HG03439 (cell line): ENCODE results near the gene NCL.
"Not testable (repeated sequence)": the region's sequence is repeated elsewhere in the genome, so short reads cannot be mapped to it uniquely, and the experiment has no call there.

Experiments
- ATAC-seq: cut with Tn5 transposase; IDR thresholded peaks from one replicate; pipeline ENCODE4 v1.9.1; 2021; ENCODE audit warnings: mild to moderate bottlenecking, moderate library complexity; ENCODE audit not compliant: unreplicated experiment

Gene NCL

DNA sequence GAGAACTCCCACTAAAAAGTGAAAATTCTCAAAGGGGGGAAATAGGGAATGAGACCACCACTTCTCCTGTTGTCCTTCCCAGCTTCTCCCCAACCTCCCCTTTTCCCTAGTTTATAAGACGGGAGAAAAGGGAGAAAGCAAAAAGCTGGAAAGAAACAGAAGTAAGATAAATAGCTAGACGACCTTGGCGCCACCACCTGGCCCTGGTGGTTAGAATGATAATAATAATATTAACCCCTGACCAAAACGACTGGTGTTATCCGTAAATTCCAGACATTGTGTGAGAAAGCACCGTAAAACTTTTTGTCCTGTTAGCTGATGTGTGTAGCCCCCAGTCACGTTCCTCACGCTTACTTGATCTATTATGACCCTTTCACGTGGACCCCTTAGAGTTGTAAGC is 56.0 kb downstream of the NCL start:
- not testable (repeated sequence) for ATAC-seq

DNA sequence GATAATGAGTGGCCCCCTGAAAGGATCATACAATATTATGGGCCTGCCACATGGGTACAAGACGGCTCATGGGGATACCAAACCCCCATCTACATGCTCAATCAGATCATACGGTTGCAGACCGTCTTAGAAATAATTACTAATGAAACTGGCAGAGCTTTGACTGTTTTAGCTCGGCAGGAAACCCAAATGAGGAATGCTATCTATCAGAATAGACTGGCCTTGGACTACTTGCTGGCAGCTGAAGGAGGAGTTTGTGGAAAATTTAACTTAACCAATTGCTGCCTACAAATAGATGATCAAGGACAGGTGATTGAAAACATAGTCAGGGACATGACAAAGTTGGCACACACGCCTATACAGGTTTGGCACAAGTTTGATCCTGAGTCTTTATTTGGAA is 56.6 kb downstream of the NCL start:
- not testable (repeated sequence) for ATAC-seq

DNA sequence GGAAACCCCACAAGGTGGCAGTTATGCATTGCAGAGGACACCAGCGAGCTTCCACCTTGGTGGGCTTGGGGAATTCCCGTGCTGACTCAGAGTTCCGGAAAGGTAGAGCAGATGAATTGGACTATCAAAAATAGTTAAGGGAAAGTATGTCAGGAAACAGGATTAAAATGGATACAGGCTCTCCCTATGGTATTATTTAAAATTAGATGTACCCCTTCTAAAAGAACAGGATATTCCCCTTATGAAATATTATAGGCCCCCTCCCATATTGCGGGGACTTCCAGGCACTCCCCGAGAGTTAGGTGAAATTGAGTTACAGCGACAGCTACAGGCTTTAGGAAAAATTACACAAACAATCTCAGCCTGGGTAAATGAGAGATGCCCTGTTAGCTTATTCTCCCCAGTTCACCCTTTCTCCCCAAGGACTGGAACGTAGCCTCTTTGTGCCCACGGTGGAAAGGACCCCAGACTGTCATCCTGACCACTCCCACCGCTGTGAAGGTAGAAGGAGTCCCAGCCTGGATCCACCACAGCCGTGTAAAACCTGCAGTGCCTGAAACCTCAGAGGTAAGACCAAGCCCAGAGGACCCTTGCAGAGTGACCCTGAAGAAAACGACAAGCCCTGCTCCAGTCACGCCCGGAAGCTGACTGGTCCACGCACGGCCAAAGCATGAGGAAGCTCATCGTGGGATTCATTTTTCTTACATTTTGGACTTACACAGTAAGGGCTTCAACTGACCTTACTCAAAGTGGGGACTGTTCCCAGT is 58.5 kb downstream of the NCL start:
- ATAC-seq, result not testable (repeated sequence)

DNA sequence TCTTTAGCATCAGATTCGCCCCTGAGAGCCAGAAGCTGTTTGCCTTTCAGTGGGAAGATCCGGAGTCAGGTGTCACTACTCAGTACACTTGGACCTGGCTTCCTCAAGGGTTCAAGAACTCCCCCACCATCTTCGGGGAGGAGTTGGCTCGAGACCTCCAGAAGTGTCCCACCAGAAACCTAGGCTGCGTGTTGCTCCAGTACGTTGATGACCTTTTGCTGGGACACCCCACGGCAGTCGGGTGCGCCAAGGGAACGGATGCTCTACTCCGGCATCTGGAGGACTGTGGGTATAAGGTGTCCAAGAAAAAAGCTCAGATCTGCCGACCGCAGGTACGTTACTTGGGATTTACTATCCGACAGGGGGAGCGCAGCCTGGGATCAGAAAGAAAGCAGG is 60.1 kb downstream of the NCL start:
- ATAC-seq, result not testable (repeated sequence)
